H1 (cell line): ENCODE results near the gene PCDHGA1. TPM values are rescaled to one million over a fixed set of nuclear protein-coding genes. Genes with fewer than 3 reads are reported as not detected.

ENCODE experiments used
- CTBP2 ChIP-seq: IDR thresholded peaks from 2 replicates; pipeline ENCODE4 v1.7.0; 2011; ENCODE audit warnings: borderline replicate concordance, mild to moderate bottlenecking, moderate library complexity, mixed read lengths, low read length; ENCODE audit not compliant: insufficient read depth, insufficient read length
- MAX ChIP-seq: IDR thresholded peaks from 2 replicates; pipeline ENCODE4 v1.6.1; 2012; ENCODE audit warnings: inconsistent platforms
- USF2 ChIP-seq: IDR thresholded peaks from 2 replicates; pipeline ENCODE4 v1.6.1; 2011; ENCODE audit warnings: low read length, improper control_type of control experiment
- polyA plus RNA-seq, 7 experiments: library from polyadenylated mRNA; depleted of rRNA in 3 of 7; stranded (reverse) in 5 of 7; unstranded in 2 of 7; fragments of >200 nt in 5 of 7; fragments of 200-250 nt in 2 of 7; gene quantifications; 1 replicate in 5 of 7; 2 replicates in 1 of 7; 4 replicates in 1 of 7; pipeline versions ENCODE4 v1.2.1 to v1.2.3, GENCODE V29; 2011 to 2013; ENCODE audit warnings: missing spikeins in 2 of 7, mixed read lengths in 2 of 7
- total RNA-seq: library from RNA; stranded (reverse); fragmentation: NEBNext Ultra II Directional; extraction: Animal tissue kit (Norgen Biotek cat#: 25700); gene quantifications from 2 replicates; pipeline ENCODE4 v1.2.1, GENCODE V29; 2021

PCDHGA1 gene
- total and polyA plus RNA-seq, 2 of the 8 experiments (the other 6 are each of a cell fraction or from before 2014, with no cell fraction given): 0.57 to 0.89 TPM

GRCh38 chr5:141521244-141521781 is 191.0 kb downstream of the PCDHGA1 start (continued):
- TF ChIP-seq MAX (no peak), USF2 (no peak), CTBP2 (no peak)
